Astrocyte (in vitro differentiated cells and primary cell): ENCODE data around the gene SLC25A41.

Source experiments
- EZH2 ChIP-seq: IDR thresholded peaks from 2 replicates; pipeline ENCODE4 v1.6.1; 2012; ENCODE audit warnings: mild to moderate bottlenecking, low read length, inconsistent platforms; ENCODE audit not compliant: insufficient read depth
- TF ChIP-seq, protein P1 (sequence below): IDR thresholded peaks from 2 replicates; pipeline ENCODE4 v1.5.1; 2011; ENCODE audit warnings: low read depth, mild to moderate bottlenecking, inconsistent platforms, low read length, moderate library complexity; ENCODE audit not compliant: insufficient read depth

DNA sequence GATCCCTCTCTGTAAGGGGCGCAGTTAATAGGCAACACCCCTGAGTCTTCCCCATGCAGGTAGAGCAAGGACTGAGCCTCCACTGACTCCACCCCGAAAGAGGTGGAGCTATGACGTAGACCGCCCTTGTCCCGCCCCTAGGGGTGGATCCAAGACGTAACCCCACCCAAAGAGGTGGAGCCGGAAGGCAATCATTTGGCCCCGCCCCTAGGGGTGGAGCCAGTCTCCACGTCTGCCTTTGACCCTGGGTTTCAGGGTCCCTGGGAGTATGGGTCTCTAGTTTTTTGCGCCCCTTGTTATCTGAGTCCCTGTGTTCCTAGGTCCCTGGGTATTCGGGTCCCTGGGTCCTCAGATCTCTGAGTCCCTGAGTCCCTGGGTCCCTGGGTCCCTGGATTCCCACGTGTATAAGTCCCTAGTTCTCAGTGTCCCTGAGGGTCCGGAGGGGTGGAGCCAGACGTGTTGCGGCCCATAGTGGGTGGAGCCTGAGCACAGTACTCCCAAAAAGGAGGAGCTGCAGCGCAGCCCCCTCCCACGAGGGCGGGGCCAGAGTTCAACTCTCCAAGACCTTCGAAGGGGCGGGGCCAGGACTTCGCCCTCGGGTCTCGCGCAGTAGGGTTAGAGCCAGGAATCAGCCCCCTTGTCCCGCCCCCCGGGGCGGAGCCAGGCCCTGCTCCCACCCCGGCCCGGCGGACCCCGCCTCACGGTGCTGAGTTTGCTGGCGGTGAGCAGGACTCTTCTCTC lies 42.8 kb upstream of the SLC25A41 start:
- TF ChIP-seq, protein P1, sequence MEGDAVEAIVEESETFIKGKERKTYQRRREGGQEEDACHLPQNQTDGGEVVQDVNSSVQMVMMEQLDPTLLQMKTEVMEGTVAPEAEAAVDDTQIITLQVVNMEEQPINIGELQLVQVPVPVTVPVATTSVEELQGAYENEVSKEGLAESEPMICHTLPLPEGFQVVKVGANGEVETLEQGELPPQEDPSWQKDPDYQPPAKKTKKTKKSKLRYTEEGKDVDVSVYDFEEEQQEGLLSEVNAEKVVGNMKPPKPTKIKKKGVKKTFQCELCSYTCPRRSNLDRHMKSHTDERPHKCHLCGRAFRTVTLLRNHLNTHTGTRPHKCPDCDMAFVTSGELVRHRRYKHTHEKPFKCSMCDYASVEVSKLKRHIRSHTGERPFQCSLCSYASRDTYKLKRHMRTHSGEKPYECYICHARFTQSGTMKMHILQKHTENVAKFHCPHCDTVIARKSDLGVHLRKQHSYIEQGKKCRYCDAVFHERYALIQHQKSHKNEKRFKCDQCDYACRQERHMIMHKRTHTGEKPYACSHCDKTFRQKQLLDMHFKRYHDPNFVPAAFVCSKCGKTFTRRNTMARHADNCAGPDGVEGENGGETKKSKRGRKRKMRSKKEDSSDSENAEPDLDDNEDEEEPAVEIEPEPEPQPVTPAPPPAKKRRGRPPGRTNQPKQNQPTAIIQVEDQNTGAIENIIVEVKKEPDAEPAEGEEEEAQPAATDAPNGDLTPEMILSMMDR: no peak
- TF ChIP-seq EZH2: no peak
